GM18907 (cell line): ENCODE measurements around the gene CRTC1.
"Not testable (repeated sequence)": the region's sequence is repeated elsewhere in the genome, so short reads cannot be mapped to it uniquely, and the experiment has no call there.

Source experiments
- ATAC-seq: cut with Tn5 transposase; IDR thresholded peaks from one replicate; pipeline ENCODE4 v1.9.1; 2021; ENCODE audit warnings: mild to moderate bottlenecking, moderate library complexity; ENCODE audit not compliant: unreplicated experiment

CRTC1 gene

GRCh38 chr19:18725841-18726770 lies 42.6 kb downstream of the CRTC1 start:
- no peak for ATAC-seq

DNA sequence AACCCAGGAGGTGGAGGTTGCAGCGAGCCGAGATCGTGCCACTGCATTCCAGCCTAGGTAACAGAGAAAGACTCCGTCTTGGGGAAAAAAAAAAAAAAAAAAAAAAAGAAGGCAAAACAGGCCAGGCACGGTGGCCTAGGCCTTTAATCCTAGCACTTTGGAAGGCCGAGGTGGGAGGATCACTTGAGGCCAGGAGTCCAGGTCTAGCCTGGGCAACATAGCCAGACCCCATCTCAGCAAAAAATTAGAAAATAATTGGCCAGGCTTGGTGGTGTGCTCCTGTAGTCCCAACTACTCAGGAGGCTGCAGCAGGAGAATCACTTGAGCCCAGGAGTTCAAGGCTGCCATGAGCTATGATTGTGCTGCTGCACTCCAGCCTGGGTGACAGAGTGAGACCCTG lies 43.4 kb downstream of the CRTC1 start:
- ATAC-seq = no peak

- ATAC-seq = not testable (repeated sequence)
These were observed 44.1 kb downstream of the CRTC1 start for GRCh38 chr19:18727602-18728001.

- no peak for ATAC-seq
These were observed 46.6 kb downstream of the CRTC1 start for GRCh38 chr19:18729933-18730530.

GRCh38 chr19:18730885-18731513 lies 47.5 kb downstream of the CRTC1 start:
- ATAC-seq = no peak

- no peak for ATAC-seq
These were observed 48.1 kb downstream of the CRTC1 start for GRCh38 chr19:18731562-18732008.

DNA sequence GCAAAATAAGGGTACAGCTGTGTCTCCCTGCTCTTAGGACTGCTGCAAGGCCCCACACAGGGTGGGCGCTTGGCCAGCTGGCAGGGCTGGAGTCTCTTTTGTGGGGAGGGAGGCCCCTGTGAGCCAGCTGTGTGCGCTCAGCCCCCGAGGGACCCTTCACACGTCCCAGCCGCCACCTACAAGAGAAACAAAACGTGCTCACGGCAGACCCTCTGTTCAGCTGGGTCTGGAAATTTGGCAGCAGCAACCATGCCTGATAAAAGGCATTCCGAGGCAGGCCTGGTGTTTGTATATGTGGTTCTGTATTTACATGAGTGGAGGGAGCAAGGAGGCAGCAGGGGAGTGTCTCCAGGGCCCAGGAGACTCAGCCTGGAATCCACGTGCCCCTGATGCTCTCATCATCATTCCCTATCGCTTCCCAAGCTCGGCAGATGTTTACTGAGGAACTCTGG lies 49.7 kb downstream of the CRTC1 start:
- no peak for ATAC-seq

- ATAC-seq = not testable (repeated sequence)
These were observed 50.4 kb downstream of the CRTC1 start for GRCh38 chr19:18733762-18734332.

DNA sequence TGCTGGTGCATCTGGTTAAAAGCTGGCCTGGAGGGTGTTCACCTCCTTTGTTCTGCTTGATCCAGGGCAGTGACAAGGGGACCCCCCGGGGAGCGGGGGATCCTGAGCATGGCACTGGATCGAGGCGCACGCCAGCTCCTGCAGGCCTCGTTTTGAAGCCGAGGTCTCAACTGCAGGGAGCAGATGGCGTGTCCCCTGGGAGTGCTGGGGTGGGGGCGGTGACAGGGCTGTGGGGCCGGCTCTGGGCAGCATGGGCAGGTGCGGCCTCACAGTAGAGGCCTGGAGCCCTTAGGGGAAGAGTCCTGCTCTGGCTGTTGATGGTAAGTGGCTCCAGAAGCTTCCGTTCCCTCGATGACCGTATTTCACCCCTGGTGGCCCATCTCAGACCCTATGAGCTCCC lies 51.8 kb downstream of the CRTC1 start:
- ATAC-seq = no peak

- no peak for ATAC-seq
These were observed 52.3 kb downstream of the CRTC1 start for GRCh38 chr19:18735752-18736151.

- no peak for ATAC-seq
These were observed 53.2 kb downstream of the CRTC1 start for GRCh38 chr19:18736415-18737336.

DNA sequence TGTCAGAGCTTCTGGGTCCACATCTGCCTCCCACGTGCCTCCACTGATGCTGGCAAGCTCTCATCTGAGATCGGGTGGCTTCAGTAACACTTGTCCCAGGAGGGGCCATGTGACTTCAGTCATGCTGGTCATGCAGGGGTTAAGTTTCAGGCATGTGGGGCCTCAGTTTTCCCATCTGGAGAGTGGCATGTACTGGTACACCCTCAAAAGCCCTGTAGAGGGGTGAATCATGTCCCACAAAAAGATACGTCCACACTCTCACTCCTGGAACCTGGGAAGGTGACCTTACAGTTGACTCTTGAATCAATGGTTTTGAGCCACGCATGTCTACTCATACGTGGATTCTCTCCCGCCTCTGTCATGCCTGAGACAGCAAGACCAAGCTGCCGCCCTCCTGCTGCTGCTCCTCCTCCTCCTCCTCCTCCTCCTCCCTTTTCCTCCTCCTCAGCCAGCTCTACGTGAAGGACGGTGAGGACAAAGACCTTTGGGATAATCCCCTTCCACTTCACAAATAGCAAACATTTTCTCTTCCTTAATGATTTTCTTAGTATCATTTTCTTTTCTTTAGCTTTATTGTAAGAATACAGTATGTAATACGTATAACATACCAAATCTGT lies 54.0 kb downstream of the CRTC1 start:
- no peak for ATAC-seq

- ATAC-seq = no peak
These were observed 54.5 kb downstream of the CRTC1 start for GRCh38 chr19:18737954-18738351.

- no peak for ATAC-seq
These were observed 55.6 kb downstream of the CRTC1 start for GRCh38 chr19:18738961-18739690.

DNA sequence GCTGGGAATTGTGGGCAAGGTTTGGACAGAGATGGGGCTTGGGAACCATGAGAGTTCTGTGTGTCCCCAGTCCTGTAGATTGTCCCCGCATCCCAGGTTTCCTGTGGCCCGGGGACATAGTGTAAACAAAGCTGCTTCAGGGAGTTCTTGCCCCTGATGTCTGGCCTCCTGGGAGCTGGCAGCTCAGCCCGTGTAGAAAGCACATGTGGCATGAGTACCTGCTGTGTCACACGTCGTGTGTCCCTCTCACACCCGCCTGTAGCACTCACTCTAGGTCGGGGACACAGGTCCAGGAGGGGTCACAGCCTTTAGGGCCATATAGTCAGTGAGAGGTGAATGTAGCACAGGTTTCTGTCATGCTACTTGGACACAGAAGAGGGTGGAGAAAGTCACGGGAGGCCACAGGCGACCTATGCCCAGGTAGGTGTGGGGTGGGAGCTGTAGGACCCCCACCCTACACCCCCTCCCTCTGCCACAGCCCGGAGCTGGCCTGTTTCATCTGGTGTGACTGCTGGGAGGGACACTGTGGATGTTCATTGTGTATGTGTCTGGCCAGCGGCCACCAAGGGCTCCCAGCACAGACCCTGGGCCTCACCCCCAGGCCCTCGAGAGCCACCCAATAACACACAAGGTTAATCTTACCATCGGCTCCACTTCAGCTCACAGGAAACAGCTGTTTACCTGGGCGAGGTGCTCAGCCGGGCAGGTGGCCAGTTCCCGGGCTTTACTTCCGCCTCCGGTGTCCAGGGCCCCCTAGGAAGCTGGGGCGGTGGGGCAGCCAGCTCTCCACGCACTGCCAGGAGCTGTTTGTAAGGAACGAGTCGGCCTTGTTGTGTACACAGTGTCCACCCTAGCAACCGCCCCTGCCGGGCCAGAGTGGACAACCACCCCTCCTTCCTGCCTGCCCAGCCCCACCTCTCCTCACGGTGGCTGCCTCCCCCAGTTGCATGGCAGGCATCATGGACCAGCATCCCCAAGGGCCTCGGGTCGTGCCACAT lies 57.9 kb downstream of the CRTC1 start:
- ATAC-seq = no peak

GRCh38 chr19:18742324-18742723 lies 58.8 kb downstream of the CRTC1 start:
- no peak for ATAC-seq

- no peak for ATAC-seq
These were observed 59.6 kb downstream of the CRTC1 start for GRCh38 chr19:18742838-18743783.
